CD4-positive, alpha-beta T cell treated with Interferon gamma for 1 hour (primary cell): ENCODE measurements around the gene NEURL2.
A peak's percentile ranks its signal among the peaks of the same experiment; 100 is the strongest.
"Not testable (repeated sequence)": the region's sequence is repeated elsewhere in the genome, so short reads cannot be mapped to it uniquely, and the experiment has no call there.

Source experiments
- DNase-seq: peaks from one replicate; pipeline ENCODE4 v3.0.0-alpha.2; 2020

Gene NEURL2

DNA sequence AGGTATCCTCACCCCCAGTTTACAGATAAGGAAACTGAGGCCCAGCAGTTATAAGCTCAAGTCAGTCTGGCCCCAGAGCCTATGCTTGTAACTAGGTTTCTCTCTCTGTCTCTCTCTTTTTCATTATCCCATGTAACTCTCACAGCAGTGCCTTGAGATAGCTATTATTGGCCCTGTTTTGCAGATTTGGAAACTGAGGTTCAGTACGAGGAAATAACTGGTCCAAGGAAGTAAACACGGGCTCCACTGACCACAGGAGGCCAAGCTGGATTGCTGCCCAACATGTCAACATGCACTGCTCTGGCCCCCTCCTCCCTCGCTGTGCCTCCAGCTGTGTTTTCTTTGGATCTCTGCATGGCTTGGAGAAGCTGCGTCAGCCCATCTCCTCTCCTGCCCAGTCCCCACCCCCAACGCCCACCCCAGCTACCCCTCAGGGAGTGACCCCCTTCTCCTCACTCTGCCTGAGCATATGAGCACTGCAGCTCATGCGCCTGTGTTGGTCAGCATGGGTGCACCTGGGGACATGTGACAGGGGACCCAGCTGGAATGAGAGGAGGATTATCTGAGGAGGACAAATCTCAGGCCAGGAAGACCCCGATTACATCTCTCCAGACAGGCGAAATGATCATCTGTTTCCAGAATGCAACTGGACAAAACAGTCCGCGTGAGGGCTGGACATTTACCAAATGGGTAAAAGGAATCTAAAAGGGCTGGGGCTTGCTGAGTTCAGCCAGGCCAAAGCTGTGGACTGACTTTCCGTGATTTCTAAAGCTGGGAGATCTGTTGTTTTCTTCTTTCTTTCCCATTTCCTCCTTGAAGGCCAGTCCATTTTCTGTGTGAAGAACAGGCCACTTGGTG is 28.8 kb upstream of the NEURL2 start:
- no peak for DNase-seq

DNA sequence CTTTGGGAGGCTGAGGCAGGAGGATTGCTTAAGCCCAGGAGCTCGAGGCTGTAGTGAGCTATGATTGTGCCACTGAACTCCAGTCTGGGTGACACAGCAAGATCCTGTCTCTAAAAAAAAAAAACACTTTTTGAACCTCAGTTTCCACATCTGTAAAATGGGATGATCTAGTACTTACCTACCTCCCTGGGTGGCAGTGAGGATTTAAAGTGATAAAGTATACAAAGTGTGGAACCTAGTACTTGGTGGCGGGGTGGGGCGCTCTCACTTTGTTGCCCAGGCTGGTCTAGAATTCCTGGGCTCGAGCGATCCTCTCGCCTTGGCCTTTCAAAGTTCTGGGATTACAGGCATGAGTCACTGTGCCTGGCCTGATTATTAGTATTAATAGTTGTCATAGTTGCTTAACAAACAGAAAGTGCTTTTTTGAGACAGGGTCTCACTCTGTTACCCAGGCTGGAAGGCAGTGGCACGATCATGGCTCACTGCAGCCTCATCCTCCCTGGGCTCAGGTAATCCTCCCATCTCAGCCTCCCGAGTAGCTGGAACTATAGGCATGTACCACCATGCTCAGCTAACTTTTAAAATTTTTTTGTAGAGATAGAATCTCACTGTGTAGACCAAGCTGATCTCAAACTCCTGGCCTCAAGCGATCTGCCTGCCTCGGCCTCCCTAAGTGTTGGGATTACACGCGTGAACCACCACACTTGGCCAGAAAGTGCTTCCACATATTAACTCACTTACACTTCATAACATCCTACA is 27.9 kb upstream of the NEURL2 start:
- no peak for DNase-seq

DNA sequence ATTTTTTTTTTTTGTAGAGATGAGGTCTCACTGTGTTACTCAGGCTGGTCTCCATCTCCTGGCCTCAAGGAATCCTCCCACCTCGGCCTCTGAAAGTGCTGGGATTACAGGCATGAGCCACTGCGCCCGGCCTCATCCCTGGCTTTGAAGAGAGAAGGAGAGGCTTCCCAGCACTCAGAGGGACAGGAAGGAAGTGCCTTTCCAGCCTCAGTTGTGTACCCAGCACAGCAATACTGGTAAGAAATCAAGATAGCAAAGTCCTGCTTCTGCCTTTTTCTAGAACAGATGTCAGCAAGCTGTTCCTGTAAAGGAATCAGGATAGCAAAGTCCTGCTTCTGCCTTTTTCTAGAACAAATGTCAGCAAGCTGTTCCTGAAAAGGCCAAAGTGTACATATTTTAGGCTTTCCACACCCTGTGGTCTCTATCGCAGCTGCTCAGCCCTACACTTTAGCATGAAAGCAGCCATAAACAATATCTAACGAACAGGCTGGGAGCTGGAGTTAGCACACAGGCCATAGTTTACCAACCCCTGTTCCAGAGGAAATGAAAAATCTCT is 27.3 kb upstream of the NEURL2 start:
- no peak for DNase-seq

- no peak for DNase-seq
These were observed 26.8 kb upstream of the NEURL2 start for GRCh38 chr20:45917790-45918141.

GRCh38 chr20:45913116-45913515 is 22.1 kb upstream of the NEURL2 start:
- DNase-seq = no peak

- no peak for DNase-seq
These were observed 21.3 kb upstream of the NEURL2 start for GRCh38 chr20:45912344-45912682.

GRCh38 chr20:45911486-45912343 is 20.7 kb upstream of the NEURL2 start, which contains the start of gene PLTP:
PLTP (minus strand) TSS chr20:45912155; CDS start chr20:45911452, 703 bp downstream.
- peak; percentile 45 for DNase-seq

GRCh38 chr20:45910670-45911485 is 19.9 kb upstream of the NEURL2 start:
- peak; percentile 94 for DNase-seq

DNA sequence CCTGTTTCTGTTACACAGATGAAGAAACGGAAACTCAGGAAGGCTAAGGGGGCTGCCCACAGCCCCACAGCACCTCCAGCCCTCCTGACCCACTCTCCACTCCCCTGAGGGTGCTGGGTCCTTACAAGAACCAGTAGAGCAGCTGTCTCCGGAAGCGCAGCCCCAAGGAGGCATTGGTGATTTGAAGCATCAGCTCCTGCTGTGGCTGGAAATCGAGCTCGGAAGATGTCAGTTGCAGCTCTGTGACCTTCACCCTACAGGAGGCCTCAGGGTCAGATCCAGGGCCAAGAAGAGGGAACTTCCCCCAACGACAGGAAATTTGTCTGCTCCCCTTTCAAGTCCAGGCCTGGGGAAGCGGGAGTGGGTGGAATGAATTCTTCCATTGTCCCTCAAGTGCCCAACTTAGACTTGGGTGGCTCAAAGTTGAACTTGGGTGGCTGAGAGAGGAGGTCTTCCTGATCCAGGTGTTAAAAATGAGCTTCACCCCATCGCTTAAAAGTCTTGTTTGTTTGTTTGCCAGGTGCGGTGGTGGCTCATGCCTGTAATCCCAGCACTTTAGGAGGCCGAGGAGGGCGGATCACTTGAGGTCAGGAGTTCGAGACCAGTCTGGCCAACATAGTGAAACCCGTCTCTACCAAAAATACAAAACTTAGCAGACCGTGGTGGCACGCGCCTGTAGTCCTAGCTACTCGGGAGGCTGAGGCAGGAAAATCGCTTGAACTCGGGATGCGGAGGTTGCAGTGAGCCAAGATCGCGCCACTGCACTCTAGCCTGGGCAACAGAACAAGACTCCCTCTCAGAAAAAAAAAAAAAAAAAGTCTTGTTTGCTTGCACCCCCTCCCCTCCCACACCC is 19.0 kb upstream of the NEURL2 start:
- DNase-seq = no peak

- DNase-seq = no peak
These were observed 18.4 kb upstream of the NEURL2 start for GRCh38 chr20:45909336-45909808.

- DNase-seq = no peak
These were observed 17.1 kb upstream of the NEURL2 start for GRCh38 chr20:45908084-45908483.

DNA sequence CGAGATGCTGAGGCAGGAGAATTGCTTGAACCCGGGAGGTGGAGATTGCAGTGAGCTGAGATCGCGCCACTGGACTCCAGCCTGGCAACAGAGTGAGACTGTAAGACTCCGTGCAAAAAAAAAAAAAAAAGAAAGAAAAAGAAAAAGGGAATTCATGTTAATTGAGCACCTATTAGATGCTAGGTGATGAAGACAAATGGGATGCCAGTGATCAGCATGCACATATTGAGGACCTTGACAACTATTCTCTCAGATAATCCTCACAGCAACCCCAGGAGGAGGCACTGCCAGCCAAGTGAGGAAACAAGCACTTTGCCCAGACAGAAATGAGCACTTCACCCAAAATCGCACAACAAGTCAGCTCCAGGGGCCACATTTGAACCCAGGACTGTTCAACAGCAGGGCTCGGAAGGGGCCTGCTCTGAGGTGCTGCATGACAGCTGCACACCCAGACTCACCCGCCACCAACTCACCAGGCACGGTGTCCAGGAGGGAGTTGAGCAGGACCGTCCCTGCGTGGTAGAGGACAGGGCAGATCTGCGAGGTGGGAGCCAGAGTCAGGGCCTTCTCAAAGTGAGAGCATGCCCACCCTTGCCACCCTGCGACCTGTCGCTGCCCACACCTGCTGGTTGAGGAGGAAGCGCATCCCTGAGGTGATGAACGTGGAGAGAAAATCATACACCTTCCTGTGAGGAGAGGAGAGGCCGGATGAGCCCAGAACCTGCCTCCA is 16.4 kb upstream of the NEURL2 start:
- DNase-seq = no peak

DNA sequence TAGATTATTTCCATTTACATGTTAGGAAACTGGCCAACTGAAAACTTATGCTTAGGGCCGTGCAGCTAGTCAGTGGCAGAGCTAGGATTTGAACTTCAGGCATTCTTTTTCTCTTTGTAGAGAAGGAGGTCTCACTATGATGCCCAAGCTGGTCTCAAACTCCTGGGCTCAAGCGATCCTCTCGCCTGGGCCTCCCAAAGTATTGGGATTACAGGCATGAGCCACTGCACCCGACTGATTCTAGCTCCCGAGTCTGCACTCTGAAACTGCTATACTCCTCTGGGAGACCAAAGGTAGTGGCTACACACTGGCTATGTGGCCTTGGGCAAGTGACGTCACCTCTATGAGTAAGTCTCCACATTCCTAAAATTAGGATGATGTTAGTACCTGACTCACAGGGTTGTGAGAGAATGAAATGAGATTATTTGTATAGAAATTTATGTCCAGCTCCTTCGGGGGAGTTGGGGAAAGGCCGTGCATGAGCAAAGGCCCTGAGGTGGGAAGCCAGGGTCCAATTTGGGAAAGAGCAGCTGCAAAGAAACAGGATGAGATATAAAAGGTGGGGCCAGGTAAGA is 14.6 kb upstream of the NEURL2 start:
- no peak for DNase-seq

DNA sequence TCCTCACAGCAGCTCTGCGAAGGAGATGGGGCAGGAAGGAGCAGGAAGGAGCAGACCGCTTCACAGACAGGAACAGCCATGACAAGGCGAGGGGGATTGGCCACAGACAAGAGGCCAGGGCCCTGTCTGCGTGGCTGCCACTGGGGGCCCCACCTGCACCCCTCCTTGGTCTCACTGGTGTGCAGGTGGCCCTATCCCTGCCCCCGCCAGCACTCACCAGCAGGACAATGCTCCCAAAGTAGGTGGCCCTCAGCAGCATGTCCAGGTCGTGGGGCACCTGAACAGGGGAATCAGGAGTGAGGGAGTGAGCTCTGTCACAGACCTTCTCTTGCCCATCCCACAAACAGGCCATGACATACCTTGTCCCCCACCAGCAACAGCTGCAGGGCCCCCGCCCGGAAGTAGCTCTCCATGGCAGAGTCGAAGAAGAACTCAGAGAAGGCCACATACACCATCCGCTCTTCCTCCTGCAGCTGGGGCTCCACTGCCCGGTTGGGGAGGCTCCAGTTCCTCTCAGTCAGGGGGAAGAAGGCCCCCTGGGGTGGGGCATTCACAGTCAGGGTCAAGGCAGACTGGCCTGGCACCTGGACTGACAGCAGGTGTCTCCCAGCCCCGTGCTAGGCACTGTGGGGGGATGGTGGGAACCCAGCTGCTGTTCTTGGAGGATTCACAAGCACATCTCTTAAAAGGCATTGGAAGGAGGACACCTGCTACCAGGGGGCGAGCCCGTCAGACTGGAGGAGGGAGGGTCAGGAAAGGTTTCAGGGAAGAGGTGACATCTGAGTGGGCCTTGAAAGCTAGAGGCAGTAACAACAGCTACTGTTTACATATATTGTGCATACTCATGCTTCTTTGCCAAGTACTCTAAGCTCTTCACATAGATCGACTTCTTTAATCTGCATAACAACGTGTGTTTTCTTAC is 13.8 kb upstream of the NEURL2 start:
- no peak for DNase-seq

DNA sequence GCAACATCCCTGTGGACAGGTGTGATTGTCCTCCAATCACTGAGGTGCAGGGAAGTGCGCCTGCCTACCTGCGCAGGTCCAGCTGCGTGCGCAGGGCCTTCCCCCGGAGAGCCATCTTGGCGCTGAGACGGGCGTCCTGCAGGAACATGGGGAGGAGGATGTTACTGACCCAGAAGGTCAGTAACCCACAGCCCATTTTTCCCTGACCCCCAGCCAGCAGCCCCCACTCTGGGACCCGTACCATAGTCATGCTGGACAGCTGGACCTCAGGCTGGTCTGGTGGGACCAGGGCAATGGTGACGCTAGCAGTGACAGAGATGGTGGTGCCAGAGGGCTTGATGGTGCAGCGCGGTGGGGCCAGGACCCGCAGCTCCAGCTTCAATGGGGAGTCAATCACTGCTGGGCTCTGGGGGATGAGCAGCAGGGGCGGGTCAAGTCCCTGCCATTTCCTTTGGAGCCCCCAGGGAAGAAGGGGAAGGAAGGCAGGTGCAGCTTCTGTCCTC is 11.2 kb upstream of the NEURL2 start:
- no peak for DNase-seq

DNA sequence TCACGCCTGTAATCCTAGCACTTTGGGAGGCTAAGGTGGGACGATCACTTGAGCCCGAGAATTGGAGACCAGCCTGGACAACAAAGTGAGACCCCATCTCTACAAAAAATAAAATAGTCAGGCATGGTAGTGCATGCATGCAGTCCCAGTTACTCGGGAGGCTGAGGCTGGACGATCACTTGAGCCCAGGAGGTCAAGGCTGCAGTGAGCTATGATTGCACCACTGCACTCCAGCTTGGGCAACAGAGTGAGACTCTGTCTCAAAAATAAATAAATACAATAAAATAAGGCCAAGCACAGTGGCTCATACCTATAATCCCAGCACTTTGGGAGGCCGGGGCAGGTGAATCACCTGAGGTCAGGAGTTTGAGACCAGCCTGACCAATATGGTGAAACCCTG is 10.3 kb upstream of the NEURL2 start:
- not testable (repeated sequence) for DNase-seq

DNA sequence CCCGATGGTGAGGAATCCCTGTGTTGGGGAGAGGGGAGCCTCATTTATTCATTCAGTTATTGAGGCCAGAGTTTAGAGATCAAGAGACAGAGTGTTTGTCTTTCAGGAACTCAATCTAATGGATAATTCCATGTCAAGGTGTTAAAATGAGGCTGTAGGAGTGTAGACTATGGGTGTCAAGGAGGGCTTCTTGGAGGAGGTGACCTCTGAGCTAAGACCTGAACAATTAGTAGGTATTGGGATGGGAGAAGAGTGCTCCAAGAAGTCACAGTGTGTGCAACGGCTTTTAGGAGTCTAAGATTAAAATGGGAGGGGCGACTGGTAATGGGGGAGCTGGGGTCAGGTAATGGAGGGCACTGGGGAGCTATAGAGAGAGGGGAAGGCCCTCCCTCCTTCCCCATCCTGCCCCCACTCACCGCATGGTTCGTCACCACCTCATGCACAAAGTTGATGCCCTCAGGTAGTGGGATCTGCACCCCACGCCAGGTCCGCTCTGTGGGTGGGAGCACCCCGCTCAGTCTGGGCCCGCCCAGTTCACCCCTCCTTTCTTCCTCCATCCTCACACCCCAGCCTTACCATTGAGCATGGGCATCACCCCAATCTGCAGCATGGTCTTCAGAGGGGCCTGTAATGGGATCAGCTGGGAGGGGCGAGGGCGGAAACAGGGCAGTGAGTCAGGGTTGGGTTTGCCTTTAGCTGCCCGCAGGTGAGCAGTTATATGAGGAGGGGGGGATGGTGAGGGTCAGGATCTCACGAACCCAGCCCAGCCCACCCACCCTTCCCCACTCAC is 8.2 kb upstream of the NEURL2 start:
- DNase-seq = no peak

- DNase-seq = no peak
These were observed 7.3 kb upstream of the NEURL2 start for GRCh38 chr20:45898285-45898684.
